Measurements from ENCODE around the gene UROC1.

UROC1 gene

GRCh38 chr3:126517986-126518778, 609 bp upstream of the UROC1 start:
- no peak for DNase-seq (ENCODE audit: low read depth in 2 of 2, low spot score in 1 of 2)

GRCh38 chr3:126516936-126517290, 660 bp downstream of the UROC1 start:
- DNase-seq (ENCODE audit: low read depth in 2 of 2, low spot score in 1 of 2), result no peak

GRCh38 chr3:126516152-126516935, 1.2 kb downstream of the UROC1 start:
- DNase-seq (ENCODE audit: low read depth in 2 of 2, low spot score in 1 of 2), result no peak

- DNase-seq (ENCODE audit: low read depth in 2 of 2, low spot score in 1 of 2), result no peak
These were observed 2.4 kb downstream of the UROC1 start for GRCh38 chr3:126515066-126515706.

GRCh38 chr3:126514161-126514560, 3.4 kb downstream of the UROC1 start:
- DNase-seq (ENCODE audit: low read depth in 2 of 2, low spot score in 1 of 2), result no peak

GRCh38 chr3:126512916-126513650, 4.5 kb downstream of the UROC1 start:
- no peak for DNase-seq (ENCODE audit: low read depth in 2 of 2, low spot score in 1 of 2)

GRCh38 chr3:126512026-126512425, 5.5 kb downstream of the UROC1 start:
- DNase-seq (ENCODE audit: low read depth in 2 of 2, low spot score in 1 of 2), result no peak

GRCh38 chr3:126511291-126511690, 6.3 kb downstream of the UROC1 start:
- no peak for DNase-seq (ENCODE audit: low read depth in 2 of 2, low spot score in 1 of 2)

GRCh38 chr3:126510308-126510910, 7.2 kb downstream of the UROC1 start:
- no peak for DNase-seq (ENCODE audit: low read depth in 2 of 2, low spot score in 1 of 2)

GRCh38 chr3:126509597-126510307, 7.8 kb downstream of the UROC1 start:
- no peak for DNase-seq (ENCODE audit: low read depth in 2 of 2, low spot score in 1 of 2)

GRCh38 chr3:126508564-126508964, 9.0 kb downstream of the UROC1 start:
- no peak for DNase-seq (ENCODE audit: low read depth in 2 of 2, low spot score in 1 of 2)

- DNase-seq (ENCODE audit: low read depth in 2 of 2, low spot score in 1 of 2), result no peak
These were observed 9.7 kb downstream of the UROC1 start for GRCh38 chr3:126507886-126508285.

GRCh38 chr3:126503701-126504100, 13.9 kb downstream of the UROC1 start:
- DNase-seq (ENCODE audit: low read depth in 2 of 2, low spot score in 1 of 2), result no peak

- no peak for DNase-seq (ENCODE audit: low read depth in 2 of 2, low spot score in 1 of 2)
These were observed 14.9 kb downstream of the UROC1 start for GRCh38 chr3:126502656-126503055.

- no peak for DNase-seq (ENCODE audit: low read depth in 2 of 2, low spot score in 1 of 2)
These were observed 15.8 kb downstream of the UROC1 start for GRCh38 chr3:126501736-126502135.

- DNase-seq (ENCODE audit: low read depth in 2 of 2, low spot score in 1 of 2), result no peak
These were observed 16.5 kb downstream of the UROC1 start for GRCh38 chr3:126501054-126501453.

GRCh38 chr3:126500016-126500415, 17.6 kb downstream of the UROC1 start:
- no peak for DNase-seq (ENCODE audit: low read depth in 2 of 2, low spot score in 1 of 2)

- DNase-seq (ENCODE audit: low read depth in 2 of 2, low spot score in 1 of 2), result no peak
These were observed 18.2 kb downstream of the UROC1 start for GRCh38 chr3:126499401-126499800.

GRCh38 chr3:126498929-126499328, 18.6 kb downstream of the UROC1 start:
- no peak for DNase-seq (ENCODE audit: low read depth in 2 of 2, low spot score in 1 of 2)

GRCh38 chr3:126498461-126498860, 19.1 kb downstream of the UROC1 start:
- no peak for DNase-seq (ENCODE audit: low read depth in 2 of 2, low spot score in 1 of 2)

Data from stimulated activated CD8-positive, alpha-beta memory T cell treated with anti-CD3 and anti-CD28 coated beads, Interleukin-4, amount 100 ng/mL, for 1 hour (primary cell).